H9 (cell line): ENCODE results near the gene SLC22A31. TPM values are rescaled to one million over a fixed set of nuclear protein-coding genes. Genes with fewer than 3 reads are reported as not detected.

Experiments used
- DNase-seq: peaks from one replicate; pipeline ENCODE4 v3.0.0-alpha.2; 2017
- H2AFZ ChIP-seq: one replicate; pipeline ENCODE4 v1.6.1; 2013; ENCODE audit warnings: mild to moderate bottlenecking, low read length, control low read depth, moderate library complexity
- H2AK5ac ChIP-seq: 2 replicates; pipeline ENCODE4 v1.6.1; 2013; ENCODE audit warnings: low read length, control low read depth, mixed read lengths; ENCODE audit not compliant: insufficient read length
- H2BK120ac ChIP-seq: one replicate; pipeline ENCODE4 v1.6.1; 2013; ENCODE audit warnings: low read depth, mild to moderate bottlenecking, low read length, control low read depth, inconsistent platforms; ENCODE audit not compliant: poor library complexity, severe bottlenecking
- H2BK12ac ChIP-seq: 2 replicates; pipeline ENCODE4 v1.6.1; 2013; ENCODE audit warnings: low read length, control low read depth, mixed read lengths, low read depth; ENCODE audit not compliant: insufficient read length
- H2BK15ac ChIP-seq: 2 replicates; pipeline ENCODE4 v1.6.1; 2013; ENCODE audit warnings: low read depth, low read length, control low read depth
- H2BK20ac ChIP-seq: one replicate; pipeline ENCODE4 v1.6.1; 2013; ENCODE audit warnings: low read depth, mild to moderate bottlenecking, low read length, control low read depth, inconsistent platforms; ENCODE audit not compliant: poor library complexity, severe bottlenecking
- H2BK5ac ChIP-seq: 2 replicates; pipeline ENCODE4 v1.6.1; 2013; ENCODE audit warnings: low read length, control low read depth, mixed read lengths; ENCODE audit not compliant: insufficient read length
- H3K14ac ChIP-seq: 2 replicates; pipeline ENCODE4 v1.6.1; 2013; ENCODE audit warnings: low read length, control low read depth; ENCODE audit not compliant: insufficient read depth
- H3K18ac ChIP-seq: 2 replicates; pipeline ENCODE4 v1.6.1; 2013; ENCODE audit warnings: low read depth, mild to moderate bottlenecking, mixed read lengths, low read length, control low read depth; ENCODE audit not compliant: insufficient read length
- H3K23ac ChIP-seq: 2 replicates; pipeline ENCODE4 v1.6.1; 2013; ENCODE audit warnings: low read length, control low read depth, mixed read lengths, low read depth; ENCODE audit not compliant: insufficient read length
- H3K23me2 ChIP-seq: 2 replicates; pipeline ENCODE4 v1.6.1; 2013; ENCODE audit warnings: low read depth, mild to moderate bottlenecking, mixed read lengths, low read length, control low read depth; ENCODE audit not compliant: insufficient read length, poor library complexity, severe bottlenecking
- H3K27ac ChIP-seq: 2 replicates; pipeline ENCODE4 v1.5.1; 2013; ENCODE audit warnings: low read length, control low read depth, mixed read lengths, low read depth; ENCODE audit not compliant: insufficient read length
- H3K27me3 ChIP-seq: 2 replicates; pipeline ENCODE4 v1.6.1; 2013; ENCODE audit warnings: low read length, control low read depth, inconsistent platforms; ENCODE audit not compliant: insufficient read depth
- H3K4ac ChIP-seq: 2 replicates; pipeline ENCODE4 v1.6.1; 2013; ENCODE audit warnings: low read depth, mild to moderate bottlenecking, control low read depth, inconsistent platforms, low read length, moderate library complexity
- H3K4me1 ChIP-seq: 2 replicates; pipeline ENCODE4 v1.6.1; 2013; ENCODE audit warnings: low read length, control low read depth, inconsistent platforms; ENCODE audit not compliant: insufficient read depth
- H3K4me2 ChIP-seq: 2 replicates; pipeline ENCODE4 v1.6.1; 2013; ENCODE audit warnings: low read length, control low read depth, mixed read lengths; ENCODE audit not compliant: insufficient read length, insufficient read depth
- H3K56ac ChIP-seq: 2 replicates; pipeline ENCODE4 v1.6.1; 2013; ENCODE audit warnings: low read depth, mild to moderate bottlenecking, mixed read lengths, low read length, control low read depth; ENCODE audit not compliant: insufficient read length
- H3K79me1 ChIP-seq: 2 replicates; pipeline ENCODE4 v1.6.1; 2013; ENCODE audit warnings: low read depth, mild to moderate bottlenecking, moderate library complexity, low read length, control low read depth, inconsistent platforms; ENCODE audit not compliant: insufficient read depth, poor library complexity, severe bottlenecking
- H3K79me2 ChIP-seq: 2 replicates; pipeline ENCODE4 v1.6.1; 2013; ENCODE audit warnings: low read length, control low read depth, inconsistent platforms; ENCODE audit not compliant: insufficient read depth
- H3K9ac ChIP-seq: 2 replicates; pipeline ENCODE4 v1.6.1; 2013; ENCODE audit warnings: low read length, control low read depth, mixed read lengths; ENCODE audit not compliant: insufficient read length; ENCODE audit errors: extremely low read depth
- H3K9me3 ChIP-seq: one replicate; pipeline ENCODE4 v1.6.1; 2013; ENCODE audit warnings: low read depth, low read length, inconsistent platforms; ENCODE audit not compliant: control insufficient read depth
- H3T11ph ChIP-seq: one replicate; pipeline ENCODE4 v1.6.1; 2013; ENCODE audit warnings: mild to moderate bottlenecking, low read length, control low read depth, inconsistent platforms
- H4K20me1 ChIP-seq: one replicate; pipeline ENCODE4 v1.6.1; 2013; ENCODE audit not compliant: control insufficient read depth, insufficient read length, insufficient read depth
- H4K5ac ChIP-seq: 2 replicates; pipeline ENCODE4 v1.6.1; 2013; ENCODE audit warnings: low read depth, mild to moderate bottlenecking, mixed read lengths, low read length, control low read depth; ENCODE audit not compliant: insufficient read length
- H4K8ac ChIP-seq: replicated peaks from 2 replicates; pipeline ENCODE4 v1.6.1; 2013; ENCODE audit warnings: low read length, control low read depth, mixed read lengths, low read depth; ENCODE audit not compliant: insufficient read length
- H4K91ac ChIP-seq: 2 replicates; pipeline ENCODE4 v1.6.1; 2013; ENCODE audit warnings: low read depth, mild to moderate bottlenecking, moderate library complexity, mixed read lengths, low read length, control low read depth; ENCODE audit not compliant: insufficient read length
- H3K27ac Mint-ChIP-seq, 3 experiments: 2 replicates in 2 of 3; 3 replicates in 1 of 3; pipeline ENCODE4 v1.8.0; 2020 to 2021; ENCODE audit warnings: mixed read lengths in 3 of 3, mild to moderate bottlenecking in 1 of 3, moderate library complexity in 1 of 3
- H3K27me3 Mint-ChIP-seq: 2 replicates; pipeline ENCODE4 v1.8.0; 2021; ENCODE audit warnings: low read depth, mild to moderate bottlenecking, moderate library complexity, mixed read lengths
- H3K36me3 Mint-ChIP-seq, 3 experiments: 2 replicates in 2 of 3; 3 replicates in 1 of 3; pipeline ENCODE4 v1.8.0; 2020 to 2021; ENCODE audit warnings: low read depth in 3 of 3, mixed read lengths in 3 of 3; ENCODE audit not compliant: insufficient read depth in 1 of 3
- H3K4me1 Mint-ChIP-seq, 2 experiments: 2 replicates each; pipeline ENCODE4 v1.8.0; 2020; ENCODE audit warnings: mixed read lengths in 2 of 2
- H3K4me3 Mint-ChIP-seq, 2 experiments: 2 replicates in 1 of 2; 3 replicates in 1 of 2; pipeline ENCODE4 v1.8.0; 2020 to 2021; ENCODE audit warnings: mild to moderate bottlenecking in 2 of 2, mixed read lengths in 2 of 2, moderate library complexity in 1 of 2
- H3K9me3 Mint-ChIP-seq, 2 experiments: 2 replicates in 1 of 2; 3 replicates in 1 of 2; pipeline ENCODE4 v1.8.0; 2020; ENCODE audit warnings: mild to moderate bottlenecking in 2 of 2, mixed read lengths in 2 of 2, moderate library complexity in 1 of 2
- CTCF ChIP-seq: fragments of 200-600 bp; sonication (generic); conservative IDR thresholded peaks from 3 replicates; pipeline ENCODE4 v1.8.0; 2021; ENCODE audit warnings: antibody characterized with exemption, mild to moderate bottlenecking
- WGBS: extraction: QIAGEN DNeasy Blood & Tissue Kit; methylation state at CpG from one replicate; pipeline ENCODE4 v1.1.7; 2013; ENCODE audit warnings: missing lambda C conversion rate, low lambda C conversion rate, mixed read lengths; ENCODE audit not compliant: insufficient read length; ENCODE audit errors: extremely low coverage; 5-methylcytosine and 5-hydroxymethylcytosine counted together
- total RNA-seq: library from RNA; stranded (reverse); gene quantifications from 2 replicates; pipeline ENCODE4 v1.2.1, GENCODE V29; 2021

SLC22A31 gene
- total RNA-seq, 1 experiment from 2014 or later = 7.7 TPM

GRCh38 chr16:89184933-89185794 is 15.2 kb downstream of the SLC22A31 start:
- Histone ChIP-seq H4K5ac (no peak overlapping the region), H3K27ac (no peak overlapping the region), H2BK15ac (no peak overlapping the region), H3T11ph (no peak overlapping the region), H3K56ac (no peak overlapping the region), H3K9me3 (no peaks in the 10 kb centered on the region), H3K23me2 (no peaks in the 10 kb centered on the region), H3K4me1 (no peaks in the 10 kb centered on the region), H4K8ac (no peak overlapping the region), H3K4me2 (no peak overlapping the region), H3K79me2 (no peaks in the 10 kb centered on the region), H3K79me1 (no peaks in the 10 kb centered on the region), H2BK20ac (no peak overlapping the region), H4K91ac (no peak overlapping the region), H3K14ac (no peak overlapping the region), H3K27me3 (no peaks in the 10 kb centered on the region), H2BK5ac (no peak overlapping the region), H3K23ac (no peak overlapping the region), H3K18ac (no peak overlapping the region), H2AFZ (no peak overlapping the region), H2BK12ac (no peak overlapping the region), H3K4ac (no peak overlapping the region), H4K20me1 (no peaks in the 10 kb centered on the region), H2AK5ac (no peak overlapping the region), H2BK120ac (no peak overlapping the region), H3K9ac (no peak overlapping the region)
- H3K27me3 Mint-ChIP-seq = peaks cover 25% of the 10 kb centered on the region
- TF ChIP-seq CTCF = no peak
- no peak for DNase-seq
- no CpG with 5 or more reads among the region's 48 CpGs for WGBS
- H3K4me3 Mint-ChIP-seq = no peak overlapping the region
- H3K36me3 Mint-ChIP-seq = no peaks in the 10 kb centered on the region
- H3K4me1 Mint-ChIP-seq = no peaks in the 10 kb centered on the region
- no peaks in the 10 kb centered on the region; a peak in 1 of 5 replicates for H3K9me3 Mint-ChIP-seq
- no peak overlapping the region for H3K27ac Mint-ChIP-seq
